GM12865 (cell line): ENCODE results near the gene ITK.

ENCODE experiments used
- DNase-seq: peaks from one replicate; pipeline ENCODE4 v3.0.0; 2010; ENCODE audit warnings: low read depth
- H3K4me3 ChIP-seq: 2 replicates; pipeline ENCODE4 v1.5.1; 2011; ENCODE audit warnings: mild to moderate bottlenecking, low read depth, low read length, control low read depth
- CTCF ChIP-seq: IDR thresholded peaks from 2 replicates; pipeline ENCODE4 v1.5.1; 2011; ENCODE audit warnings: low read length, control low read depth, low read depth, inconsistent platforms; ENCODE audit not compliant: insufficient read depth; ENCODE audit errors: missing control alignments

ITK gene

DNA sequence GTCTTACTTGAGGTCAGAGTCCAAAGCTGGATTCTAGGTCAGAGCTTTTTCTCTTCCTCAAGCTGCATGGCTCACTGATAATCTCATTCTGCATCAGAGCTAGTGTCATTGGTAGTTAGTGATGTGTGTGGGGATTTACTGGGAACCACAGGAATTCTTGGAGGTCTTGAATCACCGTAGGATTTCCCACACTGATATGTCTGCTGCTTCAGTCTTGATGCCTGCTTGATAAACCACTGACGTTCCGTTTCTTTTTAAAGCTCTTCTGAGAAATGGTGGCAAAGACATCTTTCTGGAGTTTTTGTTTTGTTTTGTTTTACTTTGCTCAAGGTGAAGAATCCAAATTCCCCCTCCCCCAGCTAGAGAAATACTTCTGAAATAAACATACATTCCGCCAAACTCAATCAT is 13.4 kb upstream of the ITK start:
- no peak for TF ChIP-seq CTCF
- H3K4me3 ChIP-seq = no peak overlapping the region
- DNase-seq = peak; percentile 30

GRCh38 chr5:157168286-157168685 is 12.4 kb upstream of the ITK start:
- no peak overlapping the region for H3K4me3 ChIP-seq
- no peak for TF ChIP-seq CTCF
- no peak for DNase-seq

DNA sequence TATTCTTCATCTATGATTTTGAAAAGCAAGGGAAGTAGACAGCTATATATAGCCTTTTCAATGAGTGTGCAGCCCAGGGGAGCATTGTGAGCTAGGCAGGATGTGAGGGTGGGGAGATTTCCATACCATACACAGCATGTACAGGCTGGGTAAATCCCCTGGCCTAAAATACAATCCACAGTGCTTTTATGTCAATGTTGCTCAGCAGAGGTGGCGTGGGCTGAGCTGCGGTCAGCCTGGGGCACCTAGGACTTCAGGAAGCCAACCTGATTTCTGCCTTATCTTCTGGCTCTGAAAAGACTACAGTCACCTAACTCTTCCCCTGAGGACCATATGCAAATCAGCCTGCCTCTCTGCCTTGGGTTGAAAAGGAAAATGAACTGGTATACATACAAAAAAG is 8.2 kb upstream of the ITK start:
- DNase-seq = peak; percentile 92
- TF ChIP-seq CTCF = no peak
- peak overlapping the region; percentile 43 for H3K4me3 ChIP-seq

- TF ChIP-seq CTCF = no peak
- no peak overlapping the region for H3K4me3 ChIP-seq
- no peak for DNase-seq
These were observed 5.5 kb upstream of the ITK start for GRCh38 chr5:157175071-157175612.

DNA sequence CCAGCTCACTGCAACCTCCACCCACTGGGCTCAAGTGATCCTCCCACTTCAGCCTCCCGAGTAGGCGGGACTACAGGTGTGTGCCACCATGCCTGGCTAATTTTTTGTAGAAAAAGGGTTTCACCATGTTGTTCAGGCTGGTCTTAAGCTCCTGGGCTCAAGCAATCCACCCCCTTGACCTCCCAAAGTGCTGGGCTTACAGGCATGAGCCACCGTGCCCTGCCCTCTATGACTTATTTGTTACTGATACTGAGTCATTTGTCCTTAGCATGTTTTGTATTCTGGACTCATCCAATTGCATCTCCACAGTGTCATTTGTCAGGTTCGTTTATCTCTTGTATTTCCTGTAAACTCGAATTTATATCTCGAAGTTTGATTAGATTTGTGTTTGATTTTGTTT is 2.7 kb upstream of the ITK start:
- DNase-seq = no peak
- TF ChIP-seq CTCF = no peak
- no peak overlapping the region for H3K4me3 ChIP-seq

DNA sequence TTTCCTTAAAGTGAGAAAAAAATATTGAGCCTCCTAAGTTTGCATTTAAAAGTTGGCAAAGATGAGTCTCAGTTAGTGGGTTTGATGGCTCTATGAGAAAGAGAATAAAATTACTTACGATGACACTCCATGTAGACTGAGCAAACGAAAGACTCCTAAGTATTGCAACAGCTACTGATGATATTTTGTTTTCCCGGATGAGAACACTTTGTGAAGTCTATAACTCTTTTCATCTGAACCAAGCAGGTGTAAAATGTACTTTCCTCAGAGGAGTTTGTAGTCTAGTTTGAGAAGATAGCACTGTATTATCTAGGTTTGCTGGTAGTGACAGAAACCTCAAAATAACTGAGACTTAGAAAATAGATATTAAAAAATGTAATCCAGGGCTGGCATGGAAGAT is 1.7 kb upstream of the ITK start:
- no peak for TF ChIP-seq CTCF
- DNase-seq = no peak

GRCh38 chr5:157182143-157182757 is 1.6 kb downstream of the ITK start:
- no peak overlapping the region for H3K4me3 ChIP-seq
- DNase-seq = no peak
- TF ChIP-seq CTCF = no peak

More for the DNA sequence above, 1.7 kb upstream of the ITK start:
- no peak overlapping the region for H3K4me3 ChIP-seq
